Measurements from ENCODE around the gene MYH9.
"Not testable (repeated sequence)": the region's sequence is repeated elsewhere in the genome, so short reads cannot be mapped to it uniquely, and the experiment has no call there.

The MYH9 gene

GRCh38 chr22:36425977-36426523, 38.3 kb upstream of the MYH9 start:
- peak; percentile 42 for DNase-seq (ENCODE audit: low spot score)
- TF ChIP-seq CTCF (IDR thresholded peaks at IDR 0.05; ENCODE audit: extremely low read depth, missing control alignments): no peak

- no peak for TF ChIP-seq CTCF (IDR thresholded peaks at IDR 0.05; ENCODE audit: extremely low read depth, missing control alignments)
- no peak for DNase-seq (ENCODE audit: low spot score)
These were observed 37.3 kb upstream of the MYH9 start for GRCh38 chr22:36424901-36425579.

- not testable (repeated sequence) for DNase-seq (ENCODE audit: low spot score)
These were observed 36.7 kb upstream of the MYH9 start for GRCh38 chr22:36424466-36424865.

GRCh38 chr22:36423461-36424404, 36.0 kb upstream of the MYH9 start:
- TF ChIP-seq CTCF (IDR thresholded peaks at IDR 0.05; ENCODE audit: extremely low read depth, missing control alignments): no peak
- DNase-seq (ENCODE audit: low spot score): no peak

- DNase-seq (ENCODE audit: low spot score): no peak
- TF ChIP-seq CTCF (IDR thresholded peaks at IDR 0.05; ENCODE audit: extremely low read depth, missing control alignments): no peak
These were observed 34.7 kb upstream of the MYH9 start for GRCh38 chr22:36422287-36423014.

- no peak for DNase-seq (ENCODE audit: low spot score)
- TF ChIP-seq CTCF (IDR thresholded peaks at IDR 0.05; ENCODE audit: extremely low read depth, missing control alignments): no peak
These were observed 32.4 kb upstream of the MYH9 start for GRCh38 chr22:36419912-36420882.

Data from GM20000 (cell line).